GM19468 (cell line): ENCODE data around the gene MOG.
A peak's percentile ranks its signal among the peaks of the same experiment; 100 is the strongest.
"Not testable (repeated sequence)": the region's sequence is repeated elsewhere in the genome, so short reads cannot be mapped to it uniquely, and the experiment has no call there.

ENCODE experiments used
- ATAC-seq: cut with Tn5 transposase; IDR thresholded peaks from one replicate; pipeline ENCODE4 v1.9.1; 2021; ENCODE audit warnings: mild to moderate bottlenecking, moderate library complexity, moderate number of reproducible peaks; ENCODE audit not compliant: unreplicated experiment; ENCODE audit errors: extremely low read depth

Gene MOG

GRCh38 chr6:29633534-29633905 is 23.4 kb upstream of the MOG start:
- ATAC-seq = no peak

GRCh38 chr6:29637247-29637646 is 19.6 kb upstream of the MOG start:
- no peak for ATAC-seq

GRCh38 chr6:29641430-29642148 is 15.3 kb upstream of the MOG start:
- ATAC-seq = no peak

GRCh38 chr6:29647927-29648642 is 8.8 kb upstream of the MOG start:
- ATAC-seq = no peak

GRCh38 chr6:29649701-29650673 is 6.9 kb upstream of the MOG start:
- ATAC-seq = peak; percentile 84

- ATAC-seq = no peak
These were observed 5.3 kb upstream of the MOG start for GRCh38 chr6:29651413-29652197.

DNA sequence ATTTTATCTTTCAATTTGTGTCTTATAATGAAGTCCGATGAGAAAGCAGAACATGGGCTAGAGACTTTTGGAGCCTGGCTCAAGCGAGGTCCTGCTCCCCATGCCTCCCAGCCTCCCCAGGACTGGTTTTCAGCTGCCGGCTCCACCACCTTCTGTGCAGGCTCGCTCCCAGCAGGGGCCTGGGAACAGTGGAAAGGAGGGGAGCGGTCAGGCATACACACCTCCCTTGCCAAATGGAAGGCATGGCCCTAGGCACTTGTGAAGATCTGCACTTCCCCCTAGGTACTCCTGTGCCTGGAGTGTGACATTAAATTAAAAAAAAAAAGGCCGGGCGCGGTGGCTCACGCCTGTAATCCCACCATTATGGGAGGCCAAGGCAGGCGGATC is 4.7 kb upstream of the MOG start:
- no peak for ATAC-seq

- ATAC-seq = no peak
These were observed 3.3 kb upstream of the MOG start for GRCh38 chr6:29653452-29654038.

- no peak for ATAC-seq
These were observed 1.2 kb upstream of the MOG start for GRCh38 chr6:29655658-29656057.

GRCh38 chr6:29656157-29656556 is 735 bp upstream of the MOG start:
- ATAC-seq = no peak

DNA sequence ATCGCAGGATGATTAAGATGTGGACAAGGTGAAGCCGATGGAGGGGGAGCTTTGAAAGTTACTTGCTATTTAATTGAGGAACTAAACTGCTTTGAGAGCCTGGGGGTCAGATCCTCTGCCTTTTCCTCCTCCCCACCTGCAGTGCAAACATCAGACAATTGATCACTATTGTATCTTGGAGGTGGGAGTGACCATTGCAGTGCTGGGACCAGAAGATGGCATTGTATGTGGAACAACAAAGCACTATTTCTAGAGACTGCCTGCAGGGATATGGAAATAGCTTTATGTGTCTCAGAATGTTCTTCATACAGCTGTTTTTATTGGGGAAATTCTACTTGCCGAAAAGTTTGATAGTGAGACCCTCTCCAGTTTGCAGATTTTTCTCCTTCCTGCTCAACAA is 4.2 kb downstream of the MOG start:
- ATAC-seq = no peak

GRCh38 chr6:29661502-29662141 is 4.7 kb downstream of the MOG start:
- ATAC-seq = not testable (repeated sequence)

DNA sequence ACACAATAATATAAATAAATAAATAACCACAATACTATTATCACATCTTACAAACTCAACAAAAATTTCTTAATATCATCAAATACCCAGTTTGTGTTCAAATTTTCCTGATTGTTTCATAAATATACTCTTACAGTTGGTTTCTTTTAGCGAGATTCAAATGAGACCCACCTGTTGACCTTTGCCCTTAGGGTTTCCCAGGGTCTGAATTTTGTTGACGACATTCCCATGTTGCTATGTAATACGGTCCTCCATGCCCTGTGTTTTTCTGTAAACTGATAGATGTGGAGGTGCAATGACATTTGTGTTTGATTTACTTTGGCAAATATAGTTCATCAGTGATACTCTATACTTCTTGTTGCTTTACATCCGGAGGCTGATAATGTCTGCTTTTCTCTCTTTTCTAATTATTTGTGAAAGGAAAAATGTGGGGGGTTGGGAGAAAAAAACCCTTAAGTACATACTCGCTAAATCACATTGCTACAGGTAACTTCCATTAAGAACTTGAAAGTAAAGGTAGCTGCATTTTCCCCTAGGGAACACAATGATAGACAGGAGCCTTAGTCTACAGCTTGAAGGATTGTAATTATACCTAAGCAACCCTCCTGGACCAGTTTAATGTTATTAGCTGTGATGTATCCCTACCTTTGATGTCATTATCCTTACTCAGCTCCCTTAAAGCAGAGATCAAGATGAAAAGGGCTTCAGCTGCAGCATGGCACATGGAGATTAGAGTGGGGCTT is 6.6 kb downstream of the MOG start:
- ATAC-seq = no peak

GRCh38 chr6:29665942-29666825 is 9.3 kb downstream of the MOG start:
- no peak for ATAC-seq

- no peak for ATAC-seq
These were observed 9.9 kb downstream of the MOG start for GRCh38 chr6:29666826-29667130.

DNA sequence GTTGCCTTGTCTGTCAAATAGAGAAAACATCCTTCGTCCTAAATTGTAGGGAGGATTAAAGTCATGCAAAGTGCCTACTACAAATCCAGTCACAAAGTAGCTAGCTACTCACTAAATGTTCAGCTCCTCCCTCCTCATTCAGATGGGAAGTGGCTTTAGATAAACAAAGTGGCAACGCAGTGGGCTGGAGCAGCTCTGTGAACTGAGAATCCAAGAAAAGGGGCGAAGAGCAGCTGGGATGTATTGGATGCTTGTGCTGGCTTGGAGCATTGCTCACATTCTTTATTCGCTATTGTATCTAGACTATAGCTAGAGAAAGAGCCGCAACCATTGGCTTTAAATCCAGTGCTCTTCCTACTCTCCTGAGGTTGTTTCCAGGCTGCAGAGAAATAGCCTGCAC is 10.3 kb downstream of the MOG start:
- no peak for ATAC-seq

DNA sequence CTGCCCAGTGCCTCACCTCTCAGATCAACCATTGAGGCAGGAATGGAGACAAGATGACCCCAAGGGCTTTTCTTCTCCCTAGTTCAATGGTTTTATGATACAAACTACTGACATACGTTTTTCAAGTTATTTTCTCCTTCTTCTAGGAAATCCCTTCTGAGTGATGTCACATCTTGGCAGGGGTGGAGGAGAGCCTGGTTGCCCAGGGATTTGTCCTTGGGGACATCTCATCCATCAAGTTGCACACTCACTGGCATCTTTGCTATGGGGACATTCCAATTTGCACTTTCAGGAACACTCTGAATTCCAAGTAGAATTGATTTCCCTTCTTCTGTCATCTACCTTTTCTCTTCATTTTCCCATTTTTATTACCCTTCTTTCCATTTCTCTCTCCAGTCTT is 14.1 kb downstream of the MOG start:
- ATAC-seq = no peak

DNA sequence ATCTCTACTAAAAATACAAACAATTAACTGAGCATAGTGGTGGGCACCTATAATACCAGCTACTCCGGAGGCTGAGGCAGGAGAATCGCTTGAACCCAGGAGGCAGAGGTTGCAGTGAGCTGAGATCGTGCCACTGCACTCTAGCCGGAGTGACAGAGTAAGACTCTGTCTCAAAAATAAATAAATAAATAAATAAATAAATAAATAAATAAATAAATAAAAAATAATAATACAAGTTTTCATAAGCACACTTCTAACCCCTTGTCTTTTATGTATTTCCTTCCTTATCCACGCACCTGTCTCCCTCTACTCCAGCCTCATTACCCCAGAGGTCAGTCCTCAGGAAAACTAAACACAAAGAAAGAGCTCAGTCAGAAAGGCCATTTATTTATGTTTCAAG is 15.2 kb downstream of the MOG start:
- ATAC-seq = not testable (repeated sequence)
